WTC11 (cell line): ENCODE data around the gene FAM32A. TPM values are rescaled to one million over a fixed set of nuclear protein-coding genes. Genes with fewer than 3 reads are reported as not detected.

Experiments used
- ATAC-seq: fragments of 200-7000 bp; cut with Tn5 transposase; 2 replicates; pipeline ENCODE4 v1.10.0; 2021; ENCODE audit warnings: mild to moderate bottlenecking, moderate library complexity
- CTCF ChIA-PET: fragments of 300-600 bp; sonication (Branson Sonifier 250); formaldehyde crosslinking; loops from one replicate; lab custom pipeline; 2021; ENCODE audit warnings: antibody characterized with exemption; lab: Charles Lee
- POLR2A ChIA-PET: fragments of 350-600 bp; sonication (Branson Sonifier 250); formaldehyde crosslinking; loops from one replicate; lab custom pipeline; 2021; ENCODE audit warnings: antibody characterized with exemption; lab: Charles Lee
- DNase-seq: peaks from one replicate; pipeline ENCODE4 v3.0.0; 2021; ENCODE audit warnings: low spot score
- H3K27ac Mint-ChIP-seq: 2 replicates; pipeline ENCODE4 v1.8.0; 2021; ENCODE audit warnings: mixed read lengths
- H3K27me3 Mint-ChIP-seq: 2 replicates; pipeline ENCODE4 v1.8.0; 2021; ENCODE audit warnings: low read depth, mild to moderate bottlenecking, moderate library complexity, mixed read lengths
- H3K36me3 Mint-ChIP-seq: 2 replicates; pipeline ENCODE4 v1.8.0; 2021; ENCODE audit warnings: mixed read lengths
- H3K4me1 Mint-ChIP-seq: 2 replicates; pipeline ENCODE4 v1.8.0; 2022; ENCODE audit warnings: mixed read lengths
- H3K4me3 Mint-ChIP-seq: 2 replicates; pipeline ENCODE4 v1.8.0; 2021; ENCODE audit warnings: mild to moderate bottlenecking, moderate library complexity, mixed read lengths
- H3K9me3 Mint-ChIP-seq: 2 replicates; pipeline ENCODE4 v1.8.0; 2021; ENCODE audit warnings: mixed read lengths
- ERG ChIP-seq: fragments of 250-450 bp; sonication (Bioruptor Pico); IDR thresholded peaks from 2 replicates; pipeline ENCODE4 v1.8.0; 2021; ENCODE audit warnings: mild to moderate bottlenecking
- FOXK1 ChIP-seq: sonication (generic); formaldehyde crosslinking; IDR thresholded peaks from 2 replicates; pipeline ENCODE4 v1.8.0; 2022; ENCODE audit warnings: mild to moderate bottlenecking, moderate library complexity, missing genetic modification reagents
- GRHL2 ChIP-seq: fragments of 250-450 bp; sonication (Bioruptor Pico); IDR thresholded peaks from 2 replicates; pipeline ENCODE4 v1.8.0; 2022; ENCODE audit warnings: mild to moderate bottlenecking, moderate library complexity; ENCODE audit not compliant: insufficient replicate concordance, severe bottlenecking
- KAT7 ChIP-seq: sonication (generic); formaldehyde crosslinking; IDR thresholded peaks from 2 replicates; pipeline ENCODE4 v1.8.1; 2023; ENCODE audit warnings: missing genetic modification reagents, mild to moderate bottlenecking, borderline replicate concordance
- NFYB ChIP-seq: sonication (generic); formaldehyde crosslinking; conservative IDR thresholded peaks from 2 replicates; pipeline ENCODE4 v1.8.0; 2022; ENCODE audit warnings: low read depth, missing genetic modification reagents
- NR1H2 ChIP-seq: sonication (generic); formaldehyde crosslinking; IDR thresholded peaks from 2 replicates; pipeline ENCODE4 v1.9.0; 2021; ENCODE audit warnings: mild to moderate bottlenecking, moderate library complexity, missing genetic modification reagents
- NR3C1 ChIP-seq: sonication (generic); formaldehyde crosslinking; conservative IDR thresholded peaks from 2 replicates; pipeline ENCODE4 v1.8.1; 2023; ENCODE audit warnings: low read depth, mild to moderate bottlenecking, missing genetic modification reagents
- SOX15 ChIP-seq: fragments of 250-450 bp; sonication (Bioruptor Pico); IDR thresholded peaks from 2 replicates; pipeline ENCODE4 v1.9.0; 2021; ENCODE audit warnings: mild to moderate bottlenecking
- STAT6 ChIP-seq: sonication (generic); formaldehyde crosslinking; conservative IDR thresholded peaks from 2 replicates; pipeline ENCODE4 v1.8.1; 2023; ENCODE audit warnings: mild to moderate bottlenecking, low read depth, missing genetic modification reagents, moderate library complexity
- ZNF121 ChIP-seq: sonication (generic); formaldehyde crosslinking; IDR thresholded peaks from 2 replicates; pipeline ENCODE4 v1.8.0; 2023; ENCODE audit warnings: missing genetic modification reagents
- ZNF416 ChIP-seq: fragments of 250-450 bp; sonication (Bioruptor Pico); IDR thresholded peaks from 2 replicates; pipeline ENCODE4 v1.9.0; 2021; ENCODE audit warnings: mild to moderate bottlenecking, inconsistent platforms
- ZNF532 ChIP-seq: fragments of 250-450 bp; sonication (Bioruptor Pico); IDR thresholded peaks from 2 replicates; pipeline ENCODE4 v1.9.0; 2021; ENCODE audit warnings: mild to moderate bottlenecking, borderline replicate concordance
- total RNA-seq: library from RNA; stranded (reverse); gene quantifications from 3 replicates; pipeline ENCODE4 v1.2.3, GENCODE V29; 2021
- TF ChIP-seq, protein P1 (sequence below): sonication (generic); formaldehyde crosslinking; IDR thresholded peaks from 2 replicates; pipeline ENCODE4 v1.8.0; 2023; ENCODE audit warnings: mild to moderate bottlenecking, missing genetic modification reagents

The FAM32A gene
- total RNA-seq, 1 experiment from 2014 or later: 62.2 TPM

DNA sequence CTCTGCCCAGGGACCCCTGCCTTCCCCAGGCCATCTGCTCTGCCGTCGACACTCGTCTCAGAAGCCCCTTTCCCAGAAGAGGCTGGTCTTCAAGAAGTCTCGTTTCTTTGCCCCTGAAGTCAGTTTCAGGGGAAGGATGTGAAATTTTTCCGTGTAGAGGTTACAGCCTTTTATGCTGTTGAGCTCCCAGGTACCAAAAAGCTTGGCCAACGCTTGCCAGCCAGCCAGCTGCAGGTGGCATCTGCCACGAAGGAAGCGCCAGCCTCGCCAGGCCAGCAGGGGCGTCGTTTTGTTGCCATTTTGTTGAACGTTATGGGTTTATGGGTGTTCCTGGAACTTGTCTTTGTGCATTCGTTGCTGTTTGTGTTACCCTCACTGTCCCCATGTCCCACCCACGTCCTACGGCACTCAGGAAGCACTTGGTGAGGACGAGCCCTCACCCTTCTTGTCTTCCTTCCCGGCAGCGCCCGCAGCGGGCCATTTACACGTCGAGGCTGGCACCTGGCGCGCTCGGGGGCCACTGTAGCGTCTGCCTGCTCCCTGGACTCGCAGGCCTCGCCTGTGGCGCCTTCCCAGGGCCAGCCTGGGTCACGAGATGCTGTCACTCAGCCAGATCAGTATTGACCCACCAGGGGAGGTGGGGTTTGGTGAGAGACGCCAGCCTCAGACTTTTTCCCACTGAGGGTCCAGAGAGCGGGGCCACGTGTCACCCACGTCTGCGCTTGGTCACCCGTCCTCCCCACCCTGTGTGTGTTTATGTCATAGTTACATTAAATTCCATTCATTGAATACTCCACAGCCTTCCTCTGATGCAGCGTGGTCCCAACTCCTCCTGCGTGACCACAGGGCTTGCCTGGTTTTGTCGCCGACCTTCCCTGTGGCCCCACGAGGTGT, 49.6 kb downstream of the FAM32A start:
- ChIA-PET POLR2A (no interaction called here), CTCF (interaction anchor here (0.9 kb wide), 1 partner anchor 182 kb away, joined by 3 read pairs; no protein-coding TSS in a partner anchor)
- TF ChIP-seq ZNF532: no peak
- H3K9me3 Mint-ChIP-seq: no peaks in the 10 kb centered on the region
- H3K36me3 Mint-ChIP-seq: peaks cover 5% of the 10 kb centered on the region; the same call in 1 of the 2 replicates
- no peaks in the 10 kb centered on the region; the same call in 1 of the 2 replicates for H3K27me3 Mint-ChIP-seq
- no peak for DNase-seq
- no peak overlapping the region for H3K27ac Mint-ChIP-seq
- no peaks in the 10 kb centered on the region for H3K4me1 Mint-ChIP-seq
- ATAC-seq: no peak
- H3K4me3 Mint-ChIP-seq: no peak overlapping the region

DNA sequence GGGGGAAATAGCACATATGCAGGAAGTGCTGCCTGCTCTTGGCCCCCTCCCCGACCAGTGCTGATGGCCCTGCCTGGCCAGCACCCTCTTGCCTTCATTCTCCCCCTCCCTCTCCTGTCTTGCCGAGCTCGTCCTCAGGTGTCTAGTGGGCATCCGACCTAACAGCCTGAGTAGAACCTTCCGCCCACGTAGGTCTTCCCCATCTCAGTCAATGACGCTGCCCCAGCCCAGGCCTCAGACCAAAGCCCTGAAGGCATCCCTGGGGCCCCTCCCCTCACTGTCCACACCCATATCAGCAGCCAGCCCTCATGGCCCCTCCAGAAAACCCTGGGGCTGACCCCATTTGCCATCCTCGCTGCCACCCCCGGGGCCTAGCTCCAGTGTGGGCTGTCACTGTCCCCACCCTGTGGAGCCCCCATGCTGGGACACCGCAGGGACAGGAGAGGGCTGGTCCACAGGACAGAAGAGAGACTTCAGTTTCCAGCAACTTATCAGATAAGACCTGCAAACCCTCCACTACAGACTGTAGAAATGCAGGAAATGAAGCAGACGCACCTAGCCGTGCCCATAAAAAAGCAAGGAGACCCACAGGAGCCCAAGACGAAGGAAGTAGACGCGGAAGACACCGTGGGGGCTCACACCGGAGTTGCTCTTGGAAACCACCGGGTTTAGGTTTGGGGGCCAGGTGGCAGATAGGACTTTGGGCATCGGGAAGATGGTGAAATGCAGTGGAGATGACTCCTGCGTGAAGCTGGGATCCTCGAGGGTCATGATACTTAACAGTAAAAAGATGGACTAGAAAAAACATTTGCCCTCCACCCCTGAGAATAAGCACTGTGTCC, 50.8 kb downstream of the FAM32A start:
- Mint-ChIP-seq H3K9me3 (no peaks in the 10 kb centered on the region), H3K27ac (no peak overlapping the region), H3K36me3 (peaks cover 3% of the 10 kb centered on the region; the same call in 1 of the 2 replicates), H3K4me1 (no peaks in the 10 kb centered on the region), H3K27me3 (no peaks in the 10 kb centered on the region; the same call in 1 of the 2 replicates), H3K4me3 (no peak overlapping the region)
- CTCF ChIA-PET: interaction anchor here (0.9 kb wide), 1 partner anchor 181 kb away, joined by 3 read pairs; no protein-coding TSS in a partner anchor
- DNase-seq: no peak
- no peak for TF ChIP-seq FOXK1 (CRISPR knock-in tag)
- no peak for TF ChIP-seq ERG (CRISPR knock-in tag)
- no peak for TF ChIP-seq ZNF121 (CRISPR knock-in tag)
- TF ChIP-seq STAT6 (CRISPR knock-in tag): no peak
- no peak for TF ChIP-seq GRHL2 (CRISPR knock-in tag)
- no peak for TF ChIP-seq KAT7
- TF ChIP-seq, protein P1, sequence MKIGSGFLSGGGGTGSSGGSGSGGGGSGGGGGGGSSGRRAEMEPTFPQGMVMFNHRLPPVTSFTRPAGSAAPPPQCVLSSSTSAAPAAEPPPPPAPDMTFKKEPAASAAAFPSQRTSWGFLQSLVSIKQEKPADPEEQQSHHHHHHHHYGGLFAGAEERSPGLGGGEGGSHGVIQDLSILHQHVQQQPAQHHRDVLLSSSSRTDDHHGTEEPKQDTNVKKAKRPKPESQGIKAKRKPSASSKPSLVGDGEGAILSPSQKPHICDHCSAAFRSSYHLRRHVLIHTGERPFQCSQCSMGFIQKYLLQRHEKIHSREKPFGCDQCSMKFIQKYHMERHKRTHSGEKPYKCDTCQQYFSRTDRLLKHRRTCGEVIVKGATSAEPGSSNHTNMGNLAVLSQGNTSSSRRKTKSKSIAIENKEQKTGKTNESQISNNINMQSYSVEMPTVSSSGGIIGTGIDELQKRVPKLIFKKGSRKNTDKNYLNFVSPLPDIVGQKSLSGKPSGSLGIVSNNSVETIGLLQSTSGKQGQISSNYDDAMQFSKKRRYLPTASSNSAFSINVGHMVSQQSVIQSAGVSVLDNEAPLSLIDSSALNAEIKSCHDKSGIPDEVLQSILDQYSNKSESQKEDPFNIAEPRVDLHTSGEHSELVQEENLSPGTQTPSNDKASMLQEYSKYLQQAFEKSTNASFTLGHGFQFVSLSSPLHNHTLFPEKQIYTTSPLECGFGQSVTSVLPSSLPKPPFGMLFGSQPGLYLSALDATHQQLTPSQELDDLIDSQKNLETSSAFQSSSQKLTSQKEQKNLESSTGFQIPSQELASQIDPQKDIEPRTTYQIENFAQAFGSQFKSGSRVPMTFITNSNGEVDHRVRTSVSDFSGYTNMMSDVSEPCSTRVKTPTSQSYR (CRISPR knock-in tag): no peak
- TF ChIP-seq NFYB (CRISPR knock-in tag): no peak
- no peak for TF ChIP-seq ZNF416 (CRISPR knock-in tag)
- no peak for TF ChIP-seq NR1H2 (CRISPR knock-in tag)
- no peak for TF ChIP-seq NR3C1 (CRISPR knock-in tag)
- TF ChIP-seq SOX15 (CRISPR knock-in tag): no peak
- TF ChIP-seq, all 79 proteins: peak for 0
- POLR2A ChIA-PET: no interaction called here
- ATAC-seq: no peak
